ENCODE data around the gene API5.

Gene API5

GRCh38 chr11:43360361-43361032 lies 48.7 kb downstream of the API5 start:
- no peak for DNase-seq

DNA sequence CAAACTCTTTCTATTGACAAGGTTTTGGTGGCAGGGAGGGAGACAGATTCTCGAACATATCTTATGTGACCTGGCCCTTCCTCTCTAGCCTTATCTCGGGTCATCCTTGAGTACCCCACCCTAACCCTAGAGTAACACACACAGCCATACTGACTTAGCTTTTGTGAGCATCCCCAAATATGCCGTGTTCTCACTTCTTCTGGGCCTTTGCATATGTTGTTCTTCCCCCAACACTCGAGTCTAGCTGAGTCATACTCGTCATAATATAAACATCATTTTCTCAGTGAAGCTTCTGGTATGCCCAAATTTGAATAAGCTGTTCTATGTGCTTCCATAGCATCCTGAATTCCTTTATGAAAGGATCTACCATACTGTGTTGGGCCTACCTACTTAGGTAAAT lies 54.9 kb downstream of the API5 start:
- DNase-seq = no peak

DNA sequence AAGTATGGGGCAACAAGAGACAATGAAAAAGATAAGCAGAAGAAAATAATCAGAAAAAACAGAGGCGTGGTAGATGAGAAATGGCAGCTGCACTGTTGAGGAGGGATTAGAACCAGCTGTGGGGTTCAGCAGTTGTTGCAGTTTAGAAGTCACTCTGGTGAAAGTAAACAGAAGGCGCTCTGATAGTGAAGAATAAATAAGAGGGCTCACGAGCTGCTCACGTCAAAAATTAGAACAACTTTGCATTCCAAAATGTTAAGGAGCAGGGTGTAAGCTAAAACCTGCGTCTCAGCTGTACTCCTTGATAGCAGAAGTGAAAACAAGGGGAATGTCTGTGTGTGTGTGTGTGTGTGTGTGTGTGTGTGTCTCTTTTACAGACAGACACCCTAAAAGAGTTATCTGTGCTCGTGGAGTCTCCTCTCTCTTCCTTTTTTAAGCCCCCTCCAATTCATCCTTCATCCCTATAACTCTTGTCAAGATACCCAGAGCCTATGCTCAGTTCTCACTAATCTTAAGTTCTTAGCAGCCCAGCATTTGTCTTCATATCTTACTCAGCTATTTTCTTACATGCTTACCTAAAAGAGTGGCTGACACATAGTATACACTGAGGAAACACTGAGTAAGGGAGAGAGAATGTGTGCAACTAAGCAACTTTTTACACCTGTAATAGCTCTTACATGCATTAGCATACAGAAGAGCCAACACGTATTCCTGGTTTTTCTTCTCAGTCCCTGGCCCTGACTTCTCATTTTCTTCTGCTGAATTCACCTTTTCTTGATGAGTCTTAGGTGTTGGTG lies 55.8 kb downstream of the API5 start:
- no peak for DNase-seq

- DNase-seq = no peak
These were observed 64.3 kb downstream of the API5 start for GRCh38 chr11:43376065-43376464.

DNA sequence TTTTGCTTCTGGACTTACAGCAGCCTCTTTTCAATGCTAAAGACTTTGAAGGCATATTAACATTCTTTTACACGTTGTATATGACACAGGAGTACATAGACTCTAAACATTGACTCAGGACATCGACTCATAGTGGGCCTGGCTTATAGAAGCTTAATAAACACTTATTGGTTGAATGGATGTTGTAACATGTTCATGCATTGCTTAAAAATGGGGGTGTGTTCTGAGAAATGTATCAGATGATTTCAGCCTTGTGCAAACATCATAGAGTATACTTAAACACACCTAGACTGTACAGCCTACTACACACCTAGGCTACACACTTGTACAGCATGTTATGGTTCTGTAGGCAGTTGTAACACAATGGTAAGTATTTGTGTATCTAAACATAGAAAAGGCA lies 64.8 kb downstream of the API5 start:
- DNase-seq = no peak

GRCh38 chr11:43377389-43377788 lies 65.6 kb downstream of the API5 start:
- DNase-seq = no peak

GRCh38 chr11:43378897-43379296 lies 67.1 kb downstream of the API5 start:
- DNase-seq = no peak

GRCh38 chr11:43381802-43382201 lies 70.0 kb downstream of the API5 start:
- DNase-seq = no peak

DNA sequence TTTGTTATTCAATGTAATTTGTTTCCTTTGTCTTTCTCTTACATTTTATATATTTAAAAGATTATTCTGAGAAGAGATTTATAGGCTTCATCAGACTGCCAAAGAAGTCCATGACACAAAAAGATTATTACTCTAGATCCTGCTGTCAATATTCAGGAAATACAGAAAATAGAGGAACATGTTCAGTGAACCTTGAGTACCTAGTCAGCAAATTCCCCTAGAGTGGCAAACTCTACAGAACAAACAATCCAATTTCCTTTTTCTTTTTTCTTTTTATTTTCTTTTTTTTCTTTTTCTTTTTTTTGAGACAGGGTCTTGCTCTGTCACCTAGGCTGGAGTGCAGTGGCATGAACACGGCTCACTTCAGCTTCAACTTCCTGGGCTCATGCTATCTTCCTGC lies 70.8 kb downstream of the API5 start:
- DNase-seq = no peak

- no peak for DNase-seq
These were observed 72.6 kb downstream of the API5 start for GRCh38 chr11:43384393-43384792.

DNA sequence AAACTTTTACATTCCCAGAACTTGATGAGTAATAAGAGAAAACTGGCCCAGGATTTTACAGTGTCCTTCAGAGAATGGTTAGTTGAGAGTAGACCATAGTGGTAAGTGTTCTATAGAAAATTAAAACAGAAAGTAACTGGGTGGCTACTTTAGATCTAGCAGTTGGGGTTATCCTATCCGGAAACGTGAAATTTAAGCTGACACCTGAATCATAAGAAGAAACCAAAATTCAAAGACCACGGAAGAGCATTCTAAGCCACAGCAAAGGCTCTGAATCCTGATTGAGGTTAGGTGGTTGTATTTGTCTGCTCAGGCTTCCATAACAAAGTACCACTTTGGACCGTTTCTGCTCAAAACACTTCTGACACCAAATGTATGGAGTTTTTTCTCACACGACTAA lies 80.9 kb downstream of the API5 start:
- DNase-seq = no peak

GRCh38 chr11:43393765-43394355 lies 82.1 kb downstream of the API5 start:
- DNase-seq = no peak
